Measurements from ENCODE around the gene XRCC4. TPM values are rescaled to one million over a fixed set of nuclear protein-coding genes. Genes with fewer than 3 reads are reported as not detected.

Gene XRCC4
- total RNA-seq, 3 donors from 2014 or later, result 7.6 to 8.8 (median 8.7) TPM

- H3K27me3 Mint-ChIP-seq (ENCODE audit: low read depth), result no peaks in the 10 kb centered on the region
- no peak for DNase-seq
- ATAC-seq, result no peak
- peaks cover 23% of the 10 kb centered on the region for H3K4me1 Mint-ChIP-seq (ENCODE audit: low read depth)
- H3K4me3 Mint-ChIP-seq, result peak overlapping the region; percentile 35
- peaks cover 7% of the 10 kb centered on the region for H3K36me3 Mint-ChIP-seq (ENCODE audit: insufficient read depth)
- peaks cover 20% of the 10 kb centered on the region for H3K9me3 Mint-ChIP-seq
These were observed 15.3 kb downstream of the XRCC4 start for GRCh38 chr5:83092619-83093018.

- H3K4me1 Mint-ChIP-seq (ENCODE audit: low read depth), result peaks cover 23% of the 10 kb centered on the region
- peaks cover 20% of the 10 kb centered on the region for H3K9me3 Mint-ChIP-seq
- peaks cover 7% of the 10 kb centered on the region for H3K36me3 Mint-ChIP-seq (ENCODE audit: insufficient read depth)
- no peak for DNase-seq
- ATAC-seq, result no peak
- no peak overlapping the region for H3K4me3 Mint-ChIP-seq
- no peaks in the 10 kb centered on the region for H3K27me3 Mint-ChIP-seq (ENCODE audit: low read depth)
These were observed 16.3 kb downstream of the XRCC4 start for GRCh38 chr5:83093692-83094091.

GRCh38 chr5:83095163-83095956 lies 18.0 kb downstream of the XRCC4 start:
- peaks cover 23% of the 10 kb centered on the region for H3K4me1 Mint-ChIP-seq (ENCODE audit: low read depth)
- ATAC-seq (no peak), DNase-seq (no peak)
- no peak overlapping the region for H3K4me3 Mint-ChIP-seq
- peaks cover 18% of the 10 kb centered on the region for H3K9me3 Mint-ChIP-seq
- H3K27me3 Mint-ChIP-seq (ENCODE audit: low read depth), result no peaks in the 10 kb centered on the region
- peaks cover 7% of the 10 kb centered on the region for H3K36me3 Mint-ChIP-seq (ENCODE audit: insufficient read depth)

DNA sequence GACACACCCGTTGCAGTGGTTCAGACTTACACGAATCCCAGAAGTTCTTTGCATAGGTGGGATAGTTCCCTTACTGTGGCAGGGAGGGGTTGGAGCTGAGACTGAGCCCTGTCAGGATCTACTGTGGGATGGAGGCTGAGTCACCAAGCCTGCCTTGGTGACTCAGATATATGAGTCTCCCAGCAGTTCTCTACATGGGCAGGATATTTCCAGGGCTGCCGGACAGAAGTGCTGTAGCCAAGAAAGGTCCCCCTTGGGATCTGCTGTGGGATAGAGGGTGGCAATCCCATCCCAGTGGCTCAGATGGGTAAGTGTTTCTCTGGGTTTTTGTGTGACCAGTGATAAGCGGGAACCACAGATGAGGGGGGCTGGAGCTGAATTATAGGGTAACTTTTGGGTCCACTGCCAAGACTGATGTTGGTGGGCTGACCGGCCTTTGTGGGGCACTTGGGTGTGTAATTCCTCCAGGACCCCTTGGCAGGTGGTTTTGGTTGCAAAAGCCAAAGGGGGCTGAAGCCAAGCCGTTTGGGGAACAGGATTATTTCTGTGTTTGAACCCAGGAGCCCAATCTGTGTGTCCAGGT lies 18.7 kb downstream of the XRCC4 start:
- no peaks in the 10 kb centered on the region for H3K27me3 Mint-ChIP-seq (ENCODE audit: low read depth)
- H3K9me3 Mint-ChIP-seq, result peaks cover 16% of the 10 kb centered on the region
- no peak overlapping the region for H3K4me3 Mint-ChIP-seq
- peaks cover 7% of the 10 kb centered on the region for H3K36me3 Mint-ChIP-seq (ENCODE audit: insufficient read depth)
- DNase-seq (no peak), ATAC-seq (no peak)
- H3K4me1 Mint-ChIP-seq (ENCODE audit: low read depth), result peaks cover 22% of the 10 kb centered on the region

- DNase-seq (no peak), ATAC-seq (no peak)
- Mint-ChIP-seq H3K9me3 (peaks cover 16% of the 10 kb centered on the region), H3K4me1 (ENCODE audit: low read depth) (peaks cover 16% of the 10 kb centered on the region), H3K4me3 (no peak overlapping the region), H3K27me3 (ENCODE audit: low read depth) (no peaks in the 10 kb centered on the region), H3K36me3 (ENCODE audit: insufficient read depth) (peaks cover 7% of the 10 kb centered on the region)
These were observed 19.5 kb downstream of the XRCC4 start for GRCh38 chr5:83096660-83097339.

- peaks cover 7% of the 10 kb centered on the region for H3K4me1 Mint-ChIP-seq (ENCODE audit: low read depth)
- ATAC-seq (no peak), DNase-seq (no peak)
- H3K9me3 Mint-ChIP-seq, result peaks cover 16% of the 10 kb centered on the region
- no peaks in the 10 kb centered on the region for H3K27me3 Mint-ChIP-seq (ENCODE audit: low read depth)
- H3K36me3 Mint-ChIP-seq (ENCODE audit: insufficient read depth), result peaks cover 7% of the 10 kb centered on the region
- no peak overlapping the region for H3K4me3 Mint-ChIP-seq
These were observed 20.4 kb downstream of the XRCC4 start for GRCh38 chr5:83097689-83098231.

DNA sequence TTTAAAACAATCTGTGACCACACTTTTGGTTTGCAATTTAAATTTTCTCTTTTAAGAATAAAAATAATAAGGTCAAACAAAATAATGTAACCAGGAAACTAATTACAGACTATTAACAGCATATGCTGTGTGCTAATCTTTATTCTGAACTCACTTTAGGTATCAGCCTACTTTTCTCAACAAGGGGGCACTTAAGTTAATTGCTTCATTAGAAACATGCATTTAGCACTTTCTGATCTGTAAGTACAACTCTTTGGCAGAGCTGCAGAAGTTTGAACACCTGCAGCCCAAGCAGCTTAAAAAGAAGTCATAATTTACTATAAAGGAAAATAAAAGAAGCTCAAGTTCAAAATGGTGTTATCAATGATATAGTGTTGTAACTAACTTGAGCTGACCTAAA lies 21.7 kb downstream of the XRCC4 start:
- Mint-ChIP-seq H3K4me1 (ENCODE audit: low read depth) (no peaks in the 10 kb centered on the region), H3K27me3 (ENCODE audit: low read depth) (no peaks in the 10 kb centered on the region), H3K36me3 (ENCODE audit: insufficient read depth) (peaks cover 7% of the 10 kb centered on the region), H3K4me3 (no peak overlapping the region), H3K9me3 (peaks cover 5% of the 10 kb centered on the region)
- no peak for ATAC-seq
- no peak for DNase-seq

- Mint-ChIP-seq H3K36me3 (ENCODE audit: insufficient read depth) (peaks cover 7% of the 10 kb centered on the region), H3K9me3 (peaks cover under 1% of the 10 kb centered on the region), H3K4me3 (no peak overlapping the region), H3K4me1 (ENCODE audit: low read depth) (no peaks in the 10 kb centered on the region), H3K27me3 (ENCODE audit: low read depth) (no peaks in the 10 kb centered on the region)
- no peak for DNase-seq
- no peak for ATAC-seq
These were observed 22.1 kb downstream of the XRCC4 start for GRCh38 chr5:83099445-83099844.

GRCh38 chr5:83101514-83101913 lies 24.2 kb downstream of the XRCC4 start:
- Mint-ChIP-seq H3K9me3 (no peaks in the 10 kb centered on the region), H3K36me3 (ENCODE audit: insufficient read depth) (no peaks in the 10 kb centered on the region), H3K4me1 (ENCODE audit: low read depth) (no peaks in the 10 kb centered on the region), H3K4me3 (no peak overlapping the region), H3K27me3 (ENCODE audit: low read depth) (no peaks in the 10 kb centered on the region)
- ATAC-seq (no peak), DNase-seq (no peak)

- DNase-seq, result no peak
- Mint-ChIP-seq H3K27me3 (ENCODE audit: low read depth) (no peaks in the 10 kb centered on the region), H3K4me3 (no peak overlapping the region), H3K36me3 (ENCODE audit: insufficient read depth) (peaks cover 5% of the 10 kb centered on the region), H3K4me1 (ENCODE audit: low read depth) (no peaks in the 10 kb centered on the region), H3K9me3 (no peaks in the 10 kb centered on the region)
- ATAC-seq, result no peak
These were observed 25.1 kb downstream of the XRCC4 start for GRCh38 chr5:83102364-83102980.

GRCh38 chr5:83104021-83104420 lies 26.7 kb downstream of the XRCC4 start:
- Mint-ChIP-seq H3K4me3 (no peak overlapping the region), H3K4me1 (ENCODE audit: low read depth) (no peaks in the 10 kb centered on the region), H3K9me3 (no peaks in the 10 kb centered on the region), H3K27me3 (ENCODE audit: low read depth) (no peaks in the 10 kb centered on the region), H3K36me3 (ENCODE audit: insufficient read depth) (peaks cover 5% of the 10 kb centered on the region)
- ATAC-seq, result no peak
- no peak for DNase-seq

DNA sequence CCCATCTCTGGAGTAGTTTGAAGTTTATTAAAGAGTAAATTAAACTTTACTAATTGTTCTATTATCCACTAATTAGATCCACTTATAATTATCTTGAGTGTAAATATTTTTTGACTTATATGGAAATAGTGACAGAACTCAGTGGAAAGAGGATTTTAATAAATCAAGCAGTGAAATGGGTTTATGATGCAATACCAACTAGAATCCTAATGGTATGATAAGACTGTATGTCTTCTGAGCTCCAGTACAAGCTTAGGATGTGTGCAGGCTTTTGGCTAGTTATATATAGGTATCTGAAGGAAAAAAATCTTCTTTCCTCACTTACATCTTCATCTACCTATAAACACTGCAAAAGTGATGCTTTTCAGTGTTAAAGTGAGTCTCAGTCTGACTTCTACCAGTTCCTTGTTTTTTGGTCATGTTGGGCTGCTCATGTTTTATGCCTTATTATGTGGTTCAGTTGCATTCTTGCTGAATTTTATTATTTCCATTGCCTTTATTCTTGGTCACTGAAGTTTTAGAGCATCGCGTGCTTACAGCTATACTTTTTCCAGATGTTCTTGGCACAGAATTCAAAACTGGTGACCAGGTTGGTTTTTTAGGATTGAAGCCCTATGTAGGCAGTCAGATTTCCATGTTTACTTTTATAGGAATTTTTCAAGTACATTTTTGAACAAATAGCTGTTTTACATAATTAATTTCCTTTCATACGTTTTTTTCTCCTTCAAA lies 30.5 kb downstream of the XRCC4 start:
- Mint-ChIP-seq H3K9me3 (peaks cover 8% of the 10 kb centered on the region), H3K27me3 (ENCODE audit: low read depth) (no peaks in the 10 kb centered on the region), H3K36me3 (ENCODE audit: insufficient read depth) (peaks cover 14% of the 10 kb centered on the region), H3K4me3 (no peak overlapping the region), H3K4me1 (ENCODE audit: low read depth) (no peaks in the 10 kb centered on the region)
- no peak for ATAC-seq
- DNase-seq, result no peak

- ATAC-seq, result no peak
- H3K4me1 Mint-ChIP-seq (ENCODE audit: low read depth), result no peaks in the 10 kb centered on the region
These were observed 32.0 kb downstream of the XRCC4 start for GRCh38 chr5:83109380-83109779.

DNA sequence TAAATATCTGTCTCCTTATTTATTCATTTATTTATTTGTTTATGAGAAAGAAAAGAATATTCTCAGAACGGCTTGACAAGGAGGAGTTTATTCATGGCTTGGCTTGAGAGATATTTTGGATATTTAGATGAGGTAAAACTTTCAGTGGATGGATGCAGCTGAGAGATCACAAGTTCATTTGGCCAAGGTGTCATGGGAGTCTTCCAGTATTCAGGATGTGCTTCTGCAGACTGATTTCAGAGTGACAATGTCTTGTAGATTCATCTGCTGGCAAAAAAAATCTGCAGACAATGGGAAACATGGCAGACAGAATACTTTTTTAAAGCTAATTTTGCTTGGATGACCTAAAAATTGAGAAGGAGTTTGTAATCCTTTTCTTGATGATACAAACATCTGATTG lies 38.5 kb downstream of the XRCC4 start:
- H3K36me3 Mint-ChIP-seq (ENCODE audit: insufficient read depth), result peaks cover 25% of the 10 kb centered on the region
- H3K27me3 Mint-ChIP-seq (ENCODE audit: low read depth), result no peaks in the 10 kb centered on the region
- H3K4me1 Mint-ChIP-seq (ENCODE audit: low read depth), result no peaks in the 10 kb centered on the region
- no peak overlapping the region for H3K4me3 Mint-ChIP-seq
- ATAC-seq (no peak), DNase-seq (no peak)
- H3K9me3 Mint-ChIP-seq, result peaks cover 19% of the 10 kb centered on the region

More at GRCh38 chr5:83109380-83109779, 32.0 kb downstream of the XRCC4 start:
- no peak for DNase-seq
- Mint-ChIP-seq H3K9me3 (peaks cover 10% of the 10 kb centered on the region), H3K4me3 (no peak overlapping the region), H3K36me3 (ENCODE audit: insufficient read depth) (peaks cover 20% of the 10 kb centered on the region), H3K27me3 (ENCODE audit: low read depth) (no peaks in the 10 kb centered on the region)

Data from activated T-cell treated with anti-CD3 and anti-CD28 coated beads, Interleukin-2, amount 50 U/mL, for 4 hours (primary cell).